GM12878 (cell line): ENCODE results near the gene AGK.

ENCODE experiments used
- BHLHE40 ChIP-seq, 2 experiments: fragments of 450-650 bp in 1 of 2; IDR thresholded peaks; 2 replicates each; pipeline ENCODE4 v1.6.1; 2011 to 2017; ENCODE audit warnings: low read depth in 2 of 2, borderline replicate concordance in 1 of 2, improper control_type of control experiment in 1 of 2, low read length in 1 of 2, mild to moderate bottlenecking in 1 of 2
- BRCA1 ChIP-seq: IDR thresholded peaks from 2 replicates; pipeline ENCODE4 v1.6.1; 2011; ENCODE audit warnings: low read depth, low read length, improper control_type of control experiment
- FOXM1 ChIP-seq: IDR thresholded peaks from 2 replicates; pipeline ENCODE4 v1.6.1; 2012; ENCODE audit warnings: low read depth, mild to moderate bottlenecking, inconsistent platforms, low read length, moderate library complexity
- HDAC6 ChIP-seq: fragments of 200-600 bp; sonication (generic); IDR thresholded peaks from one replicate; pipeline ENCODE4 v1.8.0; 2017; ENCODE audit warnings: antibody characterized with exemption; ENCODE audit not compliant: unreplicated experiment
- JUND ChIP-seq: IDR thresholded peaks from 2 replicates; pipeline ENCODE4 v1.6.1; 2012; ENCODE audit warnings: low read depth, mild to moderate bottlenecking, low read length, improper control_type of control experiment, moderate library complexity
- SUPT20H ChIP-seq: IDR thresholded peaks from 2 replicates; pipeline ENCODE4 v1.6.1; 2011; ENCODE audit warnings: low read depth, mild to moderate bottlenecking, low read length, moderate library complexity, borderline replicate concordance; ENCODE audit not compliant: control insufficient read depth
- ZNF274 ChIP-seq: IDR thresholded peaks from one replicate; pipeline ENCODE4 v1.8.0; 2011; ENCODE audit not compliant: insufficient read length, insufficient read depth

GRCh38 chr7:141646826-141647480 lies 95.7 kb downstream of the AGK start:
- no peak for TF ChIP-seq BHLHE40 (IDR thresholded peaks at IDR 0.05; ENCODE audit: borderline replicate concordance in 1 of 2, low read depth in 2 of 2, low read length in 1 of 2)
- TF ChIP-seq JUND = no peak
- no peak for TF ChIP-seq ZNF274
- no peak for TF ChIP-seq HDAC6
- TF ChIP-seq SUPT20H = no peak
- no peak for TF ChIP-seq BRCA1
- TF ChIP-seq FOXM1 = no peak
